ENCODE measurements around the gene PHLPP1.

The PHLPP1 gene

GRCh38 chr18:63028380-63028779 is 313.0 kb downstream of the PHLPP1 start:
- no peak for DNase-seq

Data from CD4-positive, alpha-beta T cell treated with Interferon alpha-2 for 1 hour (primary cell).